ENCODE data around the gene MYOF.
"Not testable (repeated sequence)": the region's sequence is repeated elsewhere in the genome, so short reads cannot be mapped to it uniquely, and the experiment has no call there.

MYOF gene

GRCh38 chr10:93481637-93482144, 443 bp downstream of the MYOF start:
- no peak for DNase-seq

- no peak for DNase-seq
Observed at GRCh38 chr10:93478873-93479272, 3.3 kb downstream of the MYOF start.

- no peak for DNase-seq
Observed at GRCh38 chr10:93476756-93477155, 5.4 kb downstream of the MYOF start.

- DNase-seq: no peak
Observed at GRCh38 chr10:93475871-93476270, 6.3 kb downstream of the MYOF start.

GRCh38 chr10:93475227-93475626, 6.9 kb downstream of the MYOF start:
- no peak for DNase-seq

- no peak for DNase-seq
Observed at GRCh38 chr10:93473804-93474472, 8.2 kb downstream of the MYOF start.

- DNase-seq: no peak
Observed at GRCh38 chr10:93473161-93473560, 9.0 kb downstream of the MYOF start.

GRCh38 chr10:93471110-93471651, 11.0 kb downstream of the MYOF start:
- DNase-seq: no peak

GRCh38 chr10:93469454-93469853, 12.7 kb downstream of the MYOF start:
- no peak for DNase-seq

- no peak for DNase-seq
Observed at GRCh38 chr10:93468461-93469213, 13.5 kb downstream of the MYOF start.

GRCh38 chr10:93467635-93468034, 14.5 kb downstream of the MYOF start:
- DNase-seq: not testable (repeated sequence)

- no peak for DNase-seq
Observed at GRCh38 chr10:93465806-93466675, 16.1 kb downstream of the MYOF start.

- DNase-seq: no peak
Observed at GRCh38 chr10:93464776-93465388, 17.3 kb downstream of the MYOF start.

- DNase-seq: no peak
Observed at GRCh38 chr10:93463723-93464476, 18.2 kb downstream of the MYOF start.

GRCh38 chr10:93462881-93463280, 19.3 kb downstream of the MYOF start:
- no peak for DNase-seq

GRCh38 chr10:93462371-93462770, 19.8 kb downstream of the MYOF start:
- DNase-seq: no peak

- DNase-seq: peak; percentile 84 to 97
Observed at GRCh38 chr10:93461807-93462178, 20.3 kb downstream of the MYOF start.

GRCh38 chr10:93461109-93461806, 20.9 kb downstream of the MYOF start:
- peak; percentile 84 to 97 for DNase-seq

- DNase-seq: no peak
Observed at GRCh38 chr10:93459466-93459865, 22.7 kb downstream of the MYOF start.

GRCh38 chr10:93458821-93459257, 23.3 kb downstream of the MYOF start:
- no peak for DNase-seq

GRCh38 chr10:93457511-93457910, 24.6 kb downstream of the MYOF start:
- no peak for DNase-seq

Data from NCI-H187 (cell line).